Left ventricle myocardium superior (tissue), 1 donor: ENCODE measurements around the gene BCAS1. TPM values are rescaled to one million over a fixed set of nuclear protein-coding genes. Genes with fewer than 3 reads are reported as not detected.
"Not testable (repeated sequence)": the region's sequence is repeated elsewhere in the genome, so short reads cannot be mapped to it uniquely, and the experiment has no call there.

Source experiments
- ATAC-seq: fragments of 200-7000 bp; cut with Tn5 transposase; one replicate; pipeline ENCODE4 v1.9.1; 2020; ENCODE audit warnings: mild to moderate bottlenecking, moderate library complexity
- DNase-seq: peaks from one replicate; pipeline ENCODE4 v3.0.0-alpha.2; 2020
- intact Hi-C: fragments of 100-400 bp; cut with micrococcal nuclease; formaldehyde crosslinking; loops from one replicate; pipeline ENCODE4 v1.11.0; 2022
- total RNA-seq: library from RNA; stranded (reverse); fragmentation: NEBNext Ultra II Directional; extraction: Animal tissue kit (Norgen Biotek cat#: 25700); gene quantifications from one replicate; pipeline ENCODE4 v1.2.1, GENCODE V29; 2021
- donor health status: DM: no; HTN: yes; CAD: no; lungs with severe emphysema.

Gene BCAS1
- total RNA-seq, 1 donor from 2014 or later: not detected

GRCh38 chr20:53941680-53942471 lies 128.5 kb downstream of the BCAS1 start:
- ATAC-seq (no peak), DNase-seq (no peak)
- intact Hi-C loops: loop anchor here (5.0 kb wide), 1 partner anchor 365 kb away; no protein-coding TSS in a partner anchor

DNA sequence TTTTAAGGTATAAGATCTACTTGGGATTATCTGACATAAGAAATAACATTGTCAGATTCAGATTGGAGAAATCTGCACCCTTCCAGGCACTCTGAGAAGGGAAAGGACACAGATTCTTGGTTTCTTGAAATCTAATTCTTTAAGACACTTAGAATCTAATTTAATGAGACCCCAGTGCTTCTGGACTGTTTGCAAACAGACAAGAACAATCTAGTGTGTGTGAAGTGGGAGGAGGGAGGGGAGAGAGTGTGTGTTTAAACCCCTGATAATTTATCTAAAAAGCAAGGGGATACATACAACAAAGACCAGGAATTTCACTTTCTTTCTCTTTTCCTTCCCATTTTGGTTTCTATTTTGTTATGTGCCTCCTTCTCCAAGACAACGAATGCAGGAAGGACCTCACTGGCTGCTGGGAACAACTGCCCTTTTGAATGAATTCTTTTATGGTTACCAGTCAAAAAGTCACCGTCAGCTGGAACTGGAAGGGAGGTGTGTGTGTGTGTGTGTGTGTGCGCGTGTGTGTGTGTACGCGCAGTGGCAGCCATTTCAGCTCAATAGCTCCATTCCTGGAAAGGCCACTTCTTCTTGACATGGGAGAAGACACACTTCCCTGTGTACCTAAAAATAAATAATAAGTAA lies 129.4 kb downstream of the BCAS1 start:
- intact Hi-C loops: loop anchor here (5.0 kb wide), 1 partner anchor 364 kb away; no protein-coding TSS in a partner anchor
- peak; percentile 13 for ATAC-seq
- DNase-seq: peak; percentile 54

GRCh38 chr20:53940360-53940702 lies 130.1 kb downstream of the BCAS1 start:
- intact Hi-C loops: loop anchor here (5.0 kb wide), 1 partner anchor 363 kb away; no protein-coding TSS in a partner anchor
- ATAC-seq (no peak), DNase-seq (no peak)

DNA sequence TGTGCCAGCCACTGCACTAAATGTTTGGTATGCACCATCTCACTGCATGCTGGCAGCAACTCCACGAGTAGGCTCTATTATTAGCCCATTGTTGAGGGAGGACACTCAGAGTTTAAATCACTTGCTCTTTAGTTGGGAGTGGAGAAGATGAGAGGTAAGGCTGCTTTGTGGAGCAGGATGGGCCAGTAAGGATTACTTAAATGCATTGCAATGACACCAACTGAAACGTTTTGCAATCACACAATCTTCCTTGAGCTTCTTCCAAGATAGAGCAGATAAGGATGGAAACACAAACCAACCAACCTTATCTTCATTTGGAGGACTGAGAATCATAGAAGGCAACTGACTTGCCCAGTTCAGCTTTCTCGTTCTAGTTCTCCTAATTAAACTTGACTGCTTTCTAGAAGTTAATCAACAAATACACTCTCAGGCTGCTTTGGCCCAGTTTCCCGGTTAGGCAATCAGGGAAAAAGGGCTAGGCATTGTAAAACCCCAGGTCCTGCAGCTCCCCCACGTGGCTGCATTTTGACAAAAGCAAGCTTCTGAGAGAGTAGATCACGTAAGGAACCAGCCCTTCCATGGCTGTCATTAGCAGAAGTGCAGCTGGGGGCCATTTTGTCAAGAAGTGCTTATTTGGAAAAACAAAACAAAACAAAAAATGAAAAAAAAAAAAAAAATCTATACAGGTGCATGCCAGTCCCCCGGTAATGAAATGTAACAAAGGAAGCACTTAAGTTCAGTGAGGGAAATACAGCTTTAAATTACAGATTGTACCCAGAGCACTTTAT lies 130.6 kb downstream of the BCAS1 start:
- intact Hi-C loops: loop anchor here (5.0 kb wide), 1 partner anchor 362 kb away; no protein-coding TSS in a partner anchor
- ATAC-seq (peak; percentile 93), DNase-seq (peak; percentile 94)

DNA sequence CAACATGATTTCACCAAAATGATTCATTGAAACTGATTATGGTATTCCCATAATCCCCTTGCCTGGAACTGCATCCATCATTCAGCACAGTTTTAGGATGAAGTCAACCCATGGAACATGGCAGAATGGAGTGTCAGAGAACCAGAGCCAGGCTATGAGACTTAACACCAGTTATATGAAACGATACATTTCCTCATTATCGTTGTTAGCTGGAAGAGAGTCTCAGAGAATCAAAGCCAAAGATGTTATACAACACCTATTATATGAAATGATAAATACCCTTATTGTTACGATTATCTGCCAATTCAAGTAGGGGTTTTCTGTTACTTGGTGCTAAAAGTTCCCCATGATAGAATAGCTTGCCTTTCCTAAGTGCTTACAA lies 131.2 kb downstream of the BCAS1 start:
- ATAC-seq (peak; percentile 16), DNase-seq (no peak)
- intact Hi-C loops: no loop called here

DNA sequence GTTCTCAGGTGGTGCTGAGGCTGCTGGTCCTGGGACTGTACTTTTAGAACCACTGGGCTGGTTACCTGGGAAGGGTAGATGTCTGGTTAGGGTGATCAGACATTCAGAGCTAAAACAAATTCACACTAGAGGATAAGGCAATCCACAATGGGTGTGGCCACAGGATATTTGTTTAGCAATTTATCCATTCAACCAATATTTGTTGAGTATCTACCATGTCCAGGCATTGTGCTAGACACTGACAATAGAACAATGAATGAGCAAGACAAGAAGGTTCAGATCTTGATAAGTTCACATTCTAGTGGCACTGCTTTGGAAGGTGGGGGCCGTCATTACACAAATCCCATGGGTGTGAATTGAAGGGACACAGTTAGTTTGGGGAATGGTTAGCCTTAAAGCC lies 131.7 kb downstream of the BCAS1 start:
- ATAC-seq (no peak), DNase-seq (no peak)
- intact Hi-C loops: no loop called here

DNA sequence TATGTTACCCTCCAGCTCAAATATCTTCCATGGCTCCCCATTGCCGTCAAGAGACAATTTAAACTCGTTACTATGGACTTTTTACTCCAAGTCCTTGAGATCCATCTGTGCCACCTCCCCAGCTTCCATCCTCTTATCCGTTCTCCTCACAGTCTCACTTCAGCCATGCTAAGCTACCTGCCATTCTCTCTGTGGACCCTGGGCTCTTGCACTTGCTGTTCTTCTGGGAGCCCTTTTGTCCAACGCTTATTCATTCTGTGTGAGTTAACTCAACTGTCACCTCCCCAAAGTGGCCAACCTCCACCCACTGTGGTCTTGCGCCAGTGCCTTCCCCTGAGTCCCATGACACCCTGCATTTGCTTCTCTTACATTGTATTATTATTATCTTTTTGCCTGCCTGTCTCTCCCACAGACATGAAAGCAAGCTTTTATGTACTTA lies 132.4 kb downstream of the BCAS1 start:
- no peak for DNase-seq
- intact Hi-C loops: no loop called here
- ATAC-seq: no peak

DNA sequence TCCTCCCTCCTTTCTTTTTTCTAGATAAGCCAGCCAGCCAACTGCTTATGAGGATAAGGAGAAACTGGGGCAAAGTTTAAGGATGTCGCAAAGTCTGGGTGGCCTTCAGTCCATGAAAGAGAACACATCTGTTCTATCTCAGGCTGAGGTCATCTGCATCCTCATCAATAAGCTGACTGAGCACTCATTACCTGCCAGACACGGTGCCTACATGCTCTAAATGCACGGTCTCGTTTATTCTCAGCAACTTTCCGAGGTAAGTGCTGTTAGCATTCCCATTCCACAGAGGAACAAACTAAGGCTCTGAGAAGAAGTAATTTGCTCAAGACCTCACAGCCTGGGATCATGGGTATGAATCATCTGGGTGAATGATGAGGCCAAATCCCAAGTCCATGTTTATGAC lies 133.1 kb downstream of the BCAS1 start:
- no peak for ATAC-seq
- DNase-seq: no peak
- intact Hi-C loops: no loop called here

GRCh38 chr20:53935344-53936084 lies 134.9 kb downstream of the BCAS1 start:
- ATAC-seq (no peak), DNase-seq (no peak)
- intact Hi-C loops: no loop called here

DNA sequence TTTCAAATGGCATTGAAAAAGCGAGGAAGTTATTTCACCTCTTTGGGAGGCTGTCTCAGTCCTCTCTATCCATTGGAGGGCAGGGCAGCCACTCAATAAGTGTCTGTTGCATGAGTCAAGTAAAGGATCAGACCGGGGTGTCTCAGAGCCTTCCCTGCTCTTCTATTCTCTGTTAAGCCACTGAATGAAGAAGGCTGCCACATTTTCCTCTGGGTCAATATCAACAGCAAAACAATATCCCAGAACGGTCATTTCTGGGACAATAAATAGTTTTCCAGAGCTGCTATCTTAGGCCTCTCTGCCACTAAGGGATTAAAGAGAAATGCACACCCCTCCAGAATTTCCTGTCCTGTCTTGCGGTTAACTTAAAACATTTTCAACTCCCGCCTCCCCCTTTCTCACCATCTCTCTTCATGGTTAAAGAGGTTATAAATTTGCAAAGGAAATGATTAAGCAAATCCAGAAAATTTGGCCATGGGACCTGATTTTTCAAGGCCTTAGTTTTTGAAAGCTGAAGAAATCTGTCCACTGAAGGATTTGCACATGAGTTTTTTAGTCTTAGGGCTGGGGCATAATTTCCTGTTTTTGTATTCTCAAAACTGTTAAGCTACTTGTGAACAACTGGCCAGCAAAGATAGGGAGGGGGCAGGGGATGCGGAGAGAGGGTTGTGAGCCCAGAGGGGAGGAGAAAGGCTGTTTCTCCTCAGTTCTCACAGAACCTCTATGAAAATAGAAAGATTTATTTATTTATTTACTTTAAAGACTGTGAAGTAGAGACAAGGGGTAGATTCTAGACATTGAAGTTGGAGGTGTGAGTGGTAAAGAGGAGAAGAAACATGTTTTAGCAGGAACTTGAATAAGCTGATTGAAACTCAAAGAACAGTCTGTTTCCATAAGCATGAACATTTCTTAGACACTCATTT lies 135.7 kb downstream of the BCAS1 start:
- ATAC-seq: peak; percentile 69
- intact Hi-C loops: no loop called here
- no peak for DNase-seq

DNA sequence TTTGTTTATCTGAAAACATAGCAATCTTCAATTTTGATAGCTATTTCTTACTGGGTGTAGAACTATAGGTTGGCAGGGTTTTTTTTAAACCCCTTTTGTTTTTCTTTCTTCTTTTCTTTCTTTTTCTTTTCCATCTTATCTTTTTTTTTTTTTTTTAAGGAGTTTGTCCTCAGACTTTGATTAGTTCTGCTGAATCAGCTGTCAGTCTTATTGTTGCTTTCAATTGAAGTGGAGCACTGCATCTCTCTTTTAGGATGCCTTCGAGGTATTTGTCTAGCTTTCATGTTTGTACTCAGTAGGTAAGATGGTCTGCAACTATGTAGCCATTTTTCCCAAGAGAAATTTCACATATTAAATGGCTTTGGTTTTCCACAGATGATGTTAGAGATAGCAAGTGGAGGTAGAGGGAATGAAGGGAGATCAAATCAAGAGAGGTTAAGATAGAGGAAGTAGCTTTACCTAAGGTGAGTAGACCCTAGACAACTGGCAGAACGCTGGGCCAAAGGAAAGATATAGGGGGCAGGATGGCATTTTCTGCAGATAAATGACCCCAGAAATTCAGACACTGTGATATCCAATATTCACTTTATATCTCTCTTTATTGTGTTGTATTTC lies 137.1 kb downstream of the BCAS1 start:
- no peak for ATAC-seq
- intact Hi-C loops: no loop called here
- DNase-seq: no peak

- intact Hi-C loops, DNase-seq, ATAC-seq: not testable (repeated sequence)
Observed at GRCh38 chr20:53932655-53933192, 137.7 kb downstream of the BCAS1 start.

DNA sequence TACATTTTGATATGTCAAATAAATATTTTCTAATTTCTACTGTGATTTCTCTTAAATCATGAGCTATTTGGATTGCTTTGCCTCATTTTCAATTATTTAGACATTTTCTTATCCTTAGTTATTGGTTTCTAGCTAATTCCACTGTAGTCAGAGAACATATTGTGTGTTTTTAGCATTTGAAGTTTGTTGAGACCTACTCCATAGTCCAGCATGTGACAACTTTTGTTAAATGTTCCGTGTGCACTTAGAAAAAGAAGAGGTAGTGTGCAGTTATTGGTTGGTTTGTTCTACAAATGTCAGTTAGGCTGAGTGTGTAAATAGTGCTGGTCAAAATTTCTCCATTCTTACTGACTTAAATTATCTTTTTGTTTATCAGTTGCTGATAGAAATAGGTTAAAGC lies 138.8 kb downstream of the BCAS1 start:
- no peak for ATAC-seq
- intact Hi-C loops: no loop called here
- no peak for DNase-seq

GRCh38 chr20:53930651-53931504 lies 139.5 kb downstream of the BCAS1 start:
- DNase-seq (no peak), ATAC-seq (no peak)
- intact Hi-C loops: no loop called here

DNA sequence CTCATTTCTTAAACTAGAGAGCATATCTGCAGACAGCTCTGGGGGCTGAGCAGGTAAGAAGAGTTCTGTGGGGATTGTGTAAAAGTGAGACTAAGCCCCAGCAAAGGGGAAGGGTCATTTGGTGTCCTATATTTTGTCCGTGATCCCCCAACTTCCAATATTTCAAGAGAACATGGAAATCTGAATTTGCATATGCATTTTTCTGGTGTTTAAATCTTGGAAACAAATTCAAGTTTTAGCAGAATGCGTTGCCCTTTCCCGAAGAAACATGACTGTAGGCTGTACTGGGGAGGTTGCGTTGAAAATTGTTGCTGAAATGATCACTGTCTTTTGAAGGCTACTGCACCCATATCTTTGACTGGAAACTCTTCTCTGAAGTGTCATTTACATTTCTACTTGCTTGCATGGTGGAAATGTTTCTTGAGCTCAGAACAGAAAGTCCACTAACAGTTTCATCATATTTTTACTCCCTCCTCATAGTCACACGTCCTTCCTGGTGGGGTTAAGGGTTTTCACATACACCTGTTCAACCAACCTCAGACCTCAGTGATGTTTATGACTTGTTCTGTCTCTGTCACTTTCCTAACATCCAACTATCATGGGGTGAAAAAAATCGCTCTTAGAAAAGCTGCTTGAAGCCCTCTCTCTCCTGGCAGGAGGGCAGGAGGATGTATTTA lies 140.3 kb downstream of the BCAS1 start:
- DNase-seq: no peak
- no peak for ATAC-seq
- intact Hi-C loops: no loop called here

DNA sequence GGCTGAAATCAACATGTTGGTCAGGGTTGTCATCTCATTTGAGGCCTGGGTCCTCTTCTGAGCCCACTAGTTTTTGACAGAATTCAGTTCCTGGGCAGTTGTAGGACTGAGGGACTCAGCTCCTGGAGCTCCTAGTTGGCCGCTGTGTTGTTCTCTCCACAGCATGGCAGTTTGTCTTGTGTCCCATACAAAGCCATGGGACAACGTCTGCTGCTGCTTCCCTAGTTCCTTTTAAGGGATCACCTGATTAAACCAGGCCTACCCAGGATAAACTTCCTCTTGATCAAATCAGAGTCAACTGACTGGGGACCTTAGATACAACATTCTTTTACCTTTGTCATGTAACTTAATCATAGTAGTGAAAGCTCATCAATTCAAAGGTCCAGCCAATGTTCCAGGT lies 141.0 kb downstream of the BCAS1 start:
- intact Hi-C loops: no loop called here
- ATAC-seq: no peak
- no peak for DNase-seq
